Right lobe of liver (tissue), 4 donors: ENCODE results near the gene HYKK.

Experiments
- POLR2A ChIP-seq: fragments of 450-650 bp; IDR thresholded peaks from one replicate; pipeline ENCODE4 v1.6.1; 2017; ENCODE audit warnings: antibody characterized with exemption, mild to moderate bottlenecking
- TF ChIP-seq, protein P1 (sequence below), 4 donors: fragments of 200-600 bp in 3 of 4; fragments of 450-650 bp in 1 of 4; IDR thresholded peaks; one replicate each; pipeline versions ENCODE4 v1.5.1 to v1.8.0; 2016 to 2022; ENCODE audit warnings: antibody characterized with exemption in 4 of 4, mild to moderate bottlenecking in 2 of 4
- donor health status: DM: no; HTN: no; CAD: no.
- donor health status: DM: no; HTN: no; CAD: no.
- donor health status: DM: no; HTN: yes; CAD: no.

DNA sequence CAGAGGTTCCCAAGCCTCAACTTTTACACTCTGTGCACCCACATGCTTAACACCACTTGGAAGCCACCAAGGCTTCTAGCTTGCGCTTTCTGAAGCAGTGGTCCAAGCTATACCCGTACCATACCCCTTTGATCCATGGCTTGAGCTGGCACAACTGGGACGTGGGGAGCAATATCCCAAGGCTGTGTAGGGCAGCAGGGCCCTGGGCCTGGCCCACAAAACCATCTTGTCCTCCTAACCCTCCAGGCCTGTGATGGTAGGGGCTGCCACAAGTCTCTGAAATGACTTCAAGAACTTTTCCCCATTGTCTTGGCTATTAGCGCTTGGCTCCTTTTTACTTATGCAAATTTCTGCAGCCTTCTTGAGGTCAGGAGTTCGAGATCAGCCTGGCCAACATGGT, 16.9 kb downstream of the HYKK start:
- TF ChIP-seq, protein P1, sequence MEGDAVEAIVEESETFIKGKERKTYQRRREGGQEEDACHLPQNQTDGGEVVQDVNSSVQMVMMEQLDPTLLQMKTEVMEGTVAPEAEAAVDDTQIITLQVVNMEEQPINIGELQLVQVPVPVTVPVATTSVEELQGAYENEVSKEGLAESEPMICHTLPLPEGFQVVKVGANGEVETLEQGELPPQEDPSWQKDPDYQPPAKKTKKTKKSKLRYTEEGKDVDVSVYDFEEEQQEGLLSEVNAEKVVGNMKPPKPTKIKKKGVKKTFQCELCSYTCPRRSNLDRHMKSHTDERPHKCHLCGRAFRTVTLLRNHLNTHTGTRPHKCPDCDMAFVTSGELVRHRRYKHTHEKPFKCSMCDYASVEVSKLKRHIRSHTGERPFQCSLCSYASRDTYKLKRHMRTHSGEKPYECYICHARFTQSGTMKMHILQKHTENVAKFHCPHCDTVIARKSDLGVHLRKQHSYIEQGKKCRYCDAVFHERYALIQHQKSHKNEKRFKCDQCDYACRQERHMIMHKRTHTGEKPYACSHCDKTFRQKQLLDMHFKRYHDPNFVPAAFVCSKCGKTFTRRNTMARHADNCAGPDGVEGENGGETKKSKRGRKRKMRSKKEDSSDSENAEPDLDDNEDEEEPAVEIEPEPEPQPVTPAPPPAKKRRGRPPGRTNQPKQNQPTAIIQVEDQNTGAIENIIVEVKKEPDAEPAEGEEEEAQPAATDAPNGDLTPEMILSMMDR (IDR thresholded peaks at IDR 0.05), result no peak
- TF ChIP-seq POLR2A, result no peak
